IMR-90 (cell line): Measurements from ENCODE around the gene DAZL.

Experiments
- CEBPB ChIP-seq: IDR thresholded peaks from 2 replicates; pipeline ENCODE4 v1.6.1; 2012; ENCODE audit warnings: low read depth, low read length, improper control_type of control experiment
- CHD1 ChIP-seq: IDR thresholded peaks from 2 replicates; pipeline ENCODE4 v1.6.1; 2012; ENCODE audit warnings: low read depth, low read length, improper control_type of control experiment
- FOS ChIP-seq: fragments of 150-350 bp; IDR thresholded peaks from 2 replicates; pipeline ENCODE4 v1.6.1; 2016; ENCODE audit warnings: low read depth, low read length
- MAZ ChIP-seq: IDR thresholded peaks from 2 replicates; pipeline ENCODE4 v1.6.1; 2012; ENCODE audit warnings: low read depth, mild to moderate bottlenecking, low read length, improper control_type of control experiment, moderate library complexity, borderline replicate concordance
- MXI1 ChIP-seq: IDR thresholded peaks from 2 replicates; pipeline ENCODE4 v1.6.1; 2012; ENCODE audit warnings: low read depth, mild to moderate bottlenecking, low read length, moderate library complexity, borderline replicate concordance
- POLR2A ChIP-seq: IDR thresholded peaks from 2 replicates; pipeline ENCODE4 v1.6.1; 2012; ENCODE audit warnings: mild to moderate bottlenecking, low read depth, low read length
- RAD21 ChIP-seq: IDR thresholded peaks from 2 replicates; pipeline ENCODE4 v1.6.1; 2012; ENCODE audit warnings: low read length, improper control_type of control experiment
- RCOR1 ChIP-seq: IDR thresholded peaks from 2 replicates; pipeline ENCODE4 v1.6.1; 2012; ENCODE audit warnings: mild to moderate bottlenecking, low read length, improper control_type of control experiment; ENCODE audit not compliant: insufficient replicate concordance
- RFX5 ChIP-seq: IDR thresholded peaks from 2 replicates; pipeline ENCODE4 v1.8.0; 2012; ENCODE audit warnings: low read depth, mild to moderate bottlenecking, low read length, moderate library complexity
- SMC3 ChIP-seq: fragments of 150-350 bp; IDR thresholded peaks from 2 replicates; pipeline ENCODE4 v1.6.1; 2016; ENCODE audit warnings: low read depth, mild to moderate bottlenecking, antibody characterized with exemption, low read length, moderate library complexity
- TF ChIP-seq, protein P1 (sequence below): fragments of 150-350 bp; IDR thresholded peaks from 2 replicates; pipeline ENCODE4 v1.6.1; 2017; ENCODE audit warnings: mild to moderate bottlenecking, antibody characterized with exemption, low read length, low read depth
- TF ChIP-seq, protein P2 (sequence below): conservative IDR thresholded peaks from 2 replicates; pipeline ENCODE4 v1.5.1; 2012; ENCODE audit warnings: mild to moderate bottlenecking, low read depth, low read length, improper control_type of control experiment
- TF ChIP-seq, protein P3 (sequence below): fragments of 150-350 bp; IDR thresholded peaks from 2 replicates; pipeline ENCODE4 v1.6.1; 2016; ENCODE audit warnings: low read depth, mild to moderate bottlenecking, low read length, moderate library complexity, borderline replicate concordance

DNA sequence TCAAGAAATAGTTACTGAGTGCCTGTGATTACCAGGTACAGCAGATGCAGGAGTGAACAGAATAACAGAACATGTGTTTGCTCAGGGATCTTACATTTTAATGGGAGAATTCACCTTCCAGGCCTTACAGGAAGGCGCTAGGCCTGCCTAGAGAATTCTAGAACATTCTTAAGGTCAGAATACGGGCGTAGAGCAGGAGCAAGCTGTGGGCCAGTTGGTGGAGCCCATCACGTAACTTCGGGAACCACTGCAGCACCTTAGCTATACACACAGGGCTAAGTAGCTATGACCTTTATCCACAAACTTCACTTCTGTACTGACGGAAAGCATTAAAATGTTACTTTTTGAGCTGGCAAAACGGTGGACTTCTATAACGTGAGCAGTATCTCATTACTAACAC is 743 bp upstream of the DAZL start:
- no peak for TF ChIP-seq POLR2A
- TF ChIP-seq, protein P1, sequence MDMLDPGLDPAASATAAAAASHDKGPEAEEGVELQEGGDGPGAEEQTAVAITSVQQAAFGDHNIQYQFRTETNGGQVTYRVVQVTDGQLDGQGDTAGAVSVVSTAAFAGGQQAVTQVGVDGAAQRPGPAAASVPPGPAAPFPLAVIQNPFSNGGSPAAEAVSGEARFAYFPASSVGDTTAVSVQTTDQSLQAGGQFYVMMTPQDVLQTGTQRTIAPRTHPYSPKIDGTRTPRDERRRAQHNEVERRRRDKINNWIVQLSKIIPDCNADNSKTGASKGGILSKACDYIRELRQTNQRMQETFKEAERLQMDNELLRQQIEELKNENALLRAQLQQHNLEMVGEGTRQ = no peak
- TF ChIP-seq, protein P2, sequence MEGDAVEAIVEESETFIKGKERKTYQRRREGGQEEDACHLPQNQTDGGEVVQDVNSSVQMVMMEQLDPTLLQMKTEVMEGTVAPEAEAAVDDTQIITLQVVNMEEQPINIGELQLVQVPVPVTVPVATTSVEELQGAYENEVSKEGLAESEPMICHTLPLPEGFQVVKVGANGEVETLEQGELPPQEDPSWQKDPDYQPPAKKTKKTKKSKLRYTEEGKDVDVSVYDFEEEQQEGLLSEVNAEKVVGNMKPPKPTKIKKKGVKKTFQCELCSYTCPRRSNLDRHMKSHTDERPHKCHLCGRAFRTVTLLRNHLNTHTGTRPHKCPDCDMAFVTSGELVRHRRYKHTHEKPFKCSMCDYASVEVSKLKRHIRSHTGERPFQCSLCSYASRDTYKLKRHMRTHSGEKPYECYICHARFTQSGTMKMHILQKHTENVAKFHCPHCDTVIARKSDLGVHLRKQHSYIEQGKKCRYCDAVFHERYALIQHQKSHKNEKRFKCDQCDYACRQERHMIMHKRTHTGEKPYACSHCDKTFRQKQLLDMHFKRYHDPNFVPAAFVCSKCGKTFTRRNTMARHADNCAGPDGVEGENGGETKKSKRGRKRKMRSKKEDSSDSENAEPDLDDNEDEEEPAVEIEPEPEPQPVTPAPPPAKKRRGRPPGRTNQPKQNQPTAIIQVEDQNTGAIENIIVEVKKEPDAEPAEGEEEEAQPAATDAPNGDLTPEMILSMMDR = no peak
- TF ChIP-seq MXI1 = no peak
- TF ChIP-seq CEBPB = no peak
- no peak for TF ChIP-seq RFX5
- TF ChIP-seq FOS = no peak
- TF ChIP-seq MAZ = no peak
- no peak for TF ChIP-seq RCOR1
- no peak for TF ChIP-seq RAD21
- no peak for TF ChIP-seq SMC3
- TF ChIP-seq CHD1 = no peak
- TF ChIP-seq, protein P3, sequence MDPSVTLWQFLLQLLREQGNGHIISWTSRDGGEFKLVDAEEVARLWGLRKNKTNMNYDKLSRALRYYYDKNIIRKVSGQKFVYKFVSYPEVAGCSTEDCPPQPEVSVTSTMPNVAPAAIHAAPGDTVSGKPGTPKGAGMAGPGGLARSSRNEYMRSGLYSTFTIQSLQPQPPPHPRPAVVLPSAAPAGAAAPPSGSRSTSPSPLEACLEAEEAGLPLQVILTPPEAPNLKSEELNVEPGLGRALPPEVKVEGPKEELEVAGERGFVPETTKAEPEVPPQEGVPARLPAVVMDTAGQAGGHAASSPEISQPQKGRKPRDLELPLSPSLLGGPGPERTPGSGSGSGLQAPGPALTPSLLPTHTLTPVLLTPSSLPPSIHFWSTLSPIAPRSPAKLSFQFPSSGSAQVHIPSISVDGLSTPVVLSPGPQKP = no peak
